NCI-H2227 (cell line): ENCODE measurements around the gene OPN4.

Source experiments
- DNase-seq: peaks from one replicate; lab custom pipeline; 2025; ENCODE audit not compliant: unreplicated experiment; lab: John Stamatoyannopoulos, UW

OPN4 gene

GRCh38 chr10:86647773-86648703, 6.3 kb upstream of the OPN4 start:
- no peak for DNase-seq

GRCh38 chr10:86648704-86649427, 5.5 kb upstream of the OPN4 start:
- no peak for DNase-seq

GRCh38 chr10:86649471-86650150, 4.7 kb upstream of the OPN4 start:
- no peak for DNase-seq

GRCh38 chr10:86650151-86650550, 4.2 kb upstream of the OPN4 start:
- no peak for DNase-seq

DNA sequence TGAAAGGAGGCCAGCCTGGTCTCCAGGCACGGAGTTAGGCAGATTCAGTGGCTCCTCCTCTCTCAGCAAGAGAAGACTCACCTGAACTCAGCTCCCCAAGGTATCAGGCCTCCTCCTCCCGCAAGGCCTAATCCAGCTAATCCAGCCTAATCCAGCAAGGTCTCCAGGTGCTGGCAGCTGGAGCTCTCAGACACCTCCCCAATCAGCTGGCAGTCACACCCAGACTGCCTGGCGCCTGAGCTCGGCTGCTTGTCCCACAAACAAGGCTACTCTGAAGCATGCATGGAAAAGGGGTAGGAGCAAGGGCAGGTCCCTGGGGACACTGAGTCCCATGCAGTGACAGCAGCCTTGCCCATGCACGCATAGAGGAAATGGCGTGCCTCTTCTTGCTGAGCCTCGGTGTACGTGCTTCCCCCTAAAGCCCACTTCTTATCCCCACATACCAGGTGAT, 3.3 kb upstream of the OPN4 start:
- no peak for DNase-seq

- DNase-seq = no peak
Observed at GRCh38 chr10:86651631-86652331, 2.6 kb upstream of the OPN4 start.

DNA sequence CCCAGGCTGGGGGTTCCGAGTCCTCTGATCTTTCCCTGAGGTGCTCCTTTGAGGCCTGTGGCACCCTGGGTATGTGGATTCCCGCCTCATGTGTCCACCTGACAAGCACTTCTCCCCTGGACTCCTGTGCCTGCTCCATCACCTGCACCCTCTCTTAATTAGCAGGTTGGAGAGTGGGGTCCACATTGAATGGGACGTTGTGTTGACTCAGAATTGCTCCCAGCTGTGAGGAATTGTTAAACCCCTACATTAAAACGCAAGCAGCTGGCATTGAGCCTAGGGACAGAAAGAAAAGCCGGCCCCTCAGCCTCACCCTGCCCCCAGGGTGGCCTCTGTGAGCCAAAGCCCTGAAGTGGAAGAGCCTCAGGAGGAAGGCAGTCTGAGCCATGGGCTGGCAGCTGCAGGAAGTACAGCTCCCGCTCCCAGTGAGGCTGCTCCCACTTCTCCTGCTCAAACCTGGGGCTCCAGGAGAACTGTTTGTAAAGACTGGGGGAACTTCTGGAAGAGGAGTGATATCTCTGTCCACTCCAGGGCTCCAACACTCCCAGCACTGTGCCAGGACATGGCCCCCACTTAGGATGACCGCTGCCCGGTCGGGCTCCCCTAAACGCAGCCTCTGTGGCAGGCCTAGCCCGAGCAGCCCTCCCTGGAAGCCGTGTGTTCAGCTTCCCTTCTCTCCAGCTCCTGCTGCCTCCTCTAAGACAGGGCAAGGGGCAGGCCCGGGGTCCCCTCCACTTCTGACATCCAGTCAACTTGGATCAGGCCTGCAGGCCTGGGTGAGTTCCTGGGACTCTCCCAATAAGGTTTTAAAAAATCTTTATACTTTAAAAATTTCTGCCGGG, 1.8 kb upstream of the OPN4 start:
- peak; percentile 63 for DNase-seq

DNA sequence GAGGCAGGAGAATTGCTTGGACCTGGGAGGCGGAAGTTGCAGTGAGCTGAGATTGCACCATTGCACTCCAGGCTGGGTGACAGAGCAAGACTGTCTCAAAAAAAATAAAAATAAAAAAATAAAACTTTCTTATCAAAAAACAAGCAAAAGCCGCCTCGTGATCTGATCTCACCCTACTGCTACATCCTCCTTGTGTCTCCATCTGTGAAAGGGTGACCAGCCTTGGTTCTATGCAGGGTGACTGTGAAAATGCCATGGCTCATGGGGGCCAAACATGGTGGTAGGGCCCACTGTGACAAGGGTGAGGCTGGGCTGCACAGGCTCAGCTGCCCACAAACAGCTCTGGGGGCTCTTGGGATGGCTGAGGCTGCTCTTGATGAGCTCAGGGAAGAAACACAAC, 968 bp upstream of the OPN4 start:
- DNase-seq = no peak

- no peak for DNase-seq
Observed at GRCh38 chr10:86653987-86654386, 360 bp upstream of the OPN4 start.

DNA sequence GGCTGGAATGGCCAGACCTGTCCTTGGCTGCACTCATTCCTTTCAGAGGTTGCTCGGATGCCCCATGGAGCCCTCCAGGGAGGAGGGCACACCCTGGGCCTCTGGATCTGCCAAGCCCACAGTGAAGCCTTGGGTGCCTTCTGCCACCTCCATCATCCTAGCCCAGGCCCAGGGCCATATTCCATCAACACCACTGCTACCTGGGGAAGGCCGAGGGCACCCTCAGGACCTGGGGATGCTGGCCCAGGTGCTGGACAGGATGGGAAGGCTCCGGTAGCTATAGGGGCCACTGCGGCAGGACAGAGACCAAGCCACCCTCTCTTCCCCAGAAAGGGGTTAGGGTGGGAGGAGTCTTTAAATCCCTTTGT, 810 bp downstream of the OPN4 start:
- no peak for DNase-seq

DNA sequence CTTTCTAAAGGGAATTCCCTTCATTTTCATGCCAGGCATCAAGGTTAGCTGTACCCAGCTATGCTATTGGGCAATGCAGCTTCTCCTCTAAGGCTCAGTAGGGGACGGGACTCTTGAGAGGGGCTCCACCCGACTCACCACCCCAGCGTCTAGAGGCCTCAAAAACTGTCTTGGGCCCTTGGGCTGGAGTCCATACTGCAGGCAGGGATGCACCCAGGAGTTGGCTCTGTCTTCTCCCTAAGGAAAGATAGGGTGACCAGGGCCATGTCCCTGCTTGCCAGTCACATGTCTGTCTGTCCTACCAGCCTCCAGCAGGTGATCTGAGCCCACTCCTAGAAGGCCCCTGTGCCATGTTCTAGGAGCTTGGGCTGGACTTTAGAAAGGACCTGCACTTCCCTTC, 1.2 kb downstream of the OPN4 start:
- DNase-seq = no peak

DNA sequence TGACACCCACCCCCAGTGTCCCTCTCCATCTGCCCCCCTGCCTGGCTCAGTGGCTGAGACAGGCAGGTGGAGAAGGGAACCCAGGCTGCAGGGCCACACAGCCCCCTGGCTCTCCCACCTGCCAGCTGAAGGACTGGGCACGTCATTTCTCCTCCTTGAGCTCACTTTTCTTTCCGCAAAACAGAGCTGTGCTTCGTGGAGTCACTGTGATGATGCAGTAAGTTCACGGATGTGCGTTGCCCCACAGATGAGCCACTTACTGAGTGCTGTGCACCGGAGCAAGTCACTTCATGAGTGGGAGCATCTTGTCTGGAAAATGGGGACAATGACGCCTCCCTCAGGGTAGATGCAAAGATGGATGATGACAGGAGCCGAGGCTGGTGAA, 2.7 kb downstream of the OPN4 start:
- no peak for DNase-seq

GRCh38 chr10:86657396-86658011, 3.2 kb downstream of the OPN4 start:
- DNase-seq = no peak

- no peak for DNase-seq
Observed at GRCh38 chr10:86658261-86658741, 4.0 kb downstream of the OPN4 start.

DNA sequence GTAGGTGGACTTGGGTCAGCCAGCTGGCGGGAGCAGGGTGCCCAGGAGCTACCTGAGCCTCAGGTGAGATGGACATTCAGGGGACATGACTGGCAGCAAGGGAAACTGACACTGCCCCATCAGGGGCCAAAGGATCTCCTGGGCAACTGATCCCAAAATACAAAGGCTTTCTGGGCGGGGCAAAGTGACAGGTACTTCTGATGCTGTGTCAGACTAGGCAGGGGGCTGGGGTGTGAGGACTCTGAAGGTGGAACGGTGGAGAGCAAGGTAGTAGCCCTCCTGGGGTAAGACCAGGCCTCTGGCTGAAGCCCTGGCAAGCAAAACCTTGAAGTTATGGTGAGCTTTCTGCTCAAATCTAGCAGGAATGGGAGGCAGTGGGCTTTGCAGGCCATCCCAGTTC, 4.4 kb downstream of the OPN4 start:
- no peak for DNase-seq

DNA sequence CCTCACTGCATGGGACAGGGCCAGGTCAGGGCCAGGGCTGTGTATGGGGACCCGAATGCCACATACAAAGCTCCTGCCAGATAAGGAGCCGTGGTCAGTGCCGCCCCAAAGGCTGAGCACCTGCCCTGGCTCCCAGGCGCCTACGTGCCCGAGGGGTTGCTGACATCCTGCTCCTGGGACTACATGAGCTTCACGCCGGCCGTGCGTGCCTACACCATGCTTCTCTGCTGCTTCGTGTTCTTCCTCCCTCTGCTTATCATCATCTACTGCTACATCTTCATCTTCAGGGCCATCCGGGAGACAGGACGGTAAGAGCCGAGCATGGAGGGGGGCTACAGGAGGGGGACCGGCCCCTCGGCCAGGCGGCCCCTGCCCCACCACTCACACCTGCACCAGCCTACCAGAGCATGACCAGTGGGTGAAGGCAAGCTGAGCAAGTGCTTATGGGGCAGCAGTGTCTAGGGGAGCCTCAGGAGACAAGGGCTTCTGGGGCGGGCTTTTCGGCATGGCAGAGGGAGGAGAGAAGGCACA, 4.9 kb downstream of the OPN4 start:
- no peak for DNase-seq

DNA sequence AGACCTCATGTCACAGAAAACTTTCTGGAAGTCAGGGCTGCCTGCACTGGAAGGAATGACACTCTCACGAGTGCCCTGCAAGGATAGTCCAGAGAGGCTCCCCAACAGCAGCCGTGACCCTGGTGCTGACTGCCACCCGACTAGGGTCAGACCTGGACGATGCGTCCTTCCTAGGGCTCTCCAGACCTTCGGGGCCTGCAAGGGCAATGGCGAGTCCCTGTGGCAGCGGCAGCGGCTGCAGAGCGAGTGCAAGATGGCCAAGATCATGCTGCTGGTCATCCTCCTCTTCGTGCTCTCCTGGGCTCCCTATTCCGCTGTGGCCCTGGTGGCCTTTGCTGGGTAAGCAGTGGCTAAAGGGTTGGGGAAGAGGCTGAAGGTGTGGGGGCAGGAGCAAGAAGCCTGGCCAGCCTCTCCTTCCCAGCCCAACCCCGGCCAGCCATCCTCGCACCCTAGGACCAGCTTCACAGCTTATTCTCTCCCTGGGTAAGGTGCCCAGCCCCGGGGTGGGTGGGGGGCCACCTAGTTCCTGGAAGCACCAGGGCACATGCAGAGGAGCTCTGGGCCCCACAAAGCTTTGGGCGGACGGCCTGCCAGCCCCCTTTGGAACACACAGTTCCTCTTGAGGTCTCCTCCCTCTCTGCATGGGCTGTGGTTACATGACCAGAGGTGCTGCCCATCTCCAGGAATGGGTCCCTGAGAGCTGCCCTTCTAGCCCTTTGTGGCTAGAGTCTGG, 5.5 kb downstream of the OPN4 start:
- no peak for DNase-seq

DNA sequence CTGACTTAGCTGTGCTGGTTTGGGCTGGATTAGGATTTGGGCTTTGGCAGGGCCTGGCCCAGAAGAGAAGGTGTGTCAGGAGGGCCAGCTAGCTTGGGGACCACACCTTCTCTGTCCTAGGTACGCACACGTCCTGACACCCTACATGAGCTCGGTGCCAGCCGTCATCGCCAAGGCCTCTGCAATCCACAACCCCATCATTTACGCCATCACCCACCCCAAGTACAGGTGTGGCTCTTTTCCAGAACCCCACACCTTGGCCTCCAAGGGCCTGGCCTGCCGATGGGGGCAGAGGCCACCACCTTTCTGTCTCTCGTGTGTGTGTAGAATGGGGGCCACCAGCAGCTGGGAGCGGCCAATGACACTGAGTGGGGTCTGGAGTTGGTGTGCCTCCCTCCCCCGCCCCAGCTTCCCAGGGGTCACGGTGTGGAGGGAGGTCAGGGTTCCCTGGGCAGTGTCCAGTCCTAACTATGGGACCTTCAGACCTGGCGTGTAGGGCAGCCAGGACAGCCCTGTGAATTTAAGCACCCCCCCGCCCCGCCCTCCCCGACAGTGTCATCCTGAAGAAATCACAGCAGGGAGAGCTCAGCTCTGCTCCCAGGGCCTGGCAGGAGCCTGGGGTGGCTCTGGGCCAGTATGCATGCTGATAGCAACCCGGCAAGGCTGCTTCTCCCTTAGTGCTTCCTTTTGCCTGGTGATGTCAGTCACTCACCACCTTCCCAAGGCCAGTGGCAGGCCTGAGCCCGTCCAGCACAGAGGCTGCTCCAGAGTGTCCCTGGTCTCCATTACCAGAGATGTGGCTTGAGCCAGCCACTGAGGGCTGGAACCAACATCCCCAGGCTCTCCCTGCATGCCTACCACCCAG, 7.0 kb downstream of the OPN4 start:
- no peak for DNase-seq
